ENCODE data around the gene CRYBB1.

- TF ChIP-seq CTCF (IDR thresholded peaks at IDR 0.05) (no peak), POLR2A (IDR thresholded peaks at IDR 0.05) (no peak), POLR2AphosphoS5 (IDR thresholded peaks at IDR 0.05) (no peak), EP300 (IDR thresholded peaks at IDR 0.05) (no peak)
These were observed 52.6 kb downstream of the CRYBB1 start for GRCh38 chr22:26565181-26565580.
